ENCODE data around the gene AUTS2.

The AUTS2 gene

DNA sequence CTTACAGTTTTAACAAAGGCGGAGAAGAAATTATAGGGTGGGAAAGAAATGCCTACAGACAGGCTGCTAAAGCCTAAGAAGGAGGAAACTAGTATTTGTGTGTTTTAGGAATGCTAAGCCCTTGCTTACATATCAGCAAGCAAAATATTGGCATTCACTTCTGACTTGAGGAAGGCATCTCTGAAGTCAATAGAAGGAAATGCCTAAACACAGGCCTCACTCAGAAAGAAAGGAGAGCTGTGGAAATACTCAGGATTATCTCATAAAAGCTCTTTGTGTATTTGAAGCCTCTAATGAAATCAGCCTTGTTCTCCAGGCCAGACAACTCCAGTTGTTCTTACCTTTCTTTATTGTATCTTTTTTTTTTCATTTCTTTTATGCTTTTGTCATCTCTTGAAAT, 158.0 kb downstream of the AUTS2 start:
- H3K27ac ChIP-seq (replicated peaks): no peak overlapping the region
- H3K4me3 ChIP-seq (replicated peaks; ENCODE audit: insufficient read depth, low read length): no peak overlapping the region
- TF ChIP-seq, protein P1, sequence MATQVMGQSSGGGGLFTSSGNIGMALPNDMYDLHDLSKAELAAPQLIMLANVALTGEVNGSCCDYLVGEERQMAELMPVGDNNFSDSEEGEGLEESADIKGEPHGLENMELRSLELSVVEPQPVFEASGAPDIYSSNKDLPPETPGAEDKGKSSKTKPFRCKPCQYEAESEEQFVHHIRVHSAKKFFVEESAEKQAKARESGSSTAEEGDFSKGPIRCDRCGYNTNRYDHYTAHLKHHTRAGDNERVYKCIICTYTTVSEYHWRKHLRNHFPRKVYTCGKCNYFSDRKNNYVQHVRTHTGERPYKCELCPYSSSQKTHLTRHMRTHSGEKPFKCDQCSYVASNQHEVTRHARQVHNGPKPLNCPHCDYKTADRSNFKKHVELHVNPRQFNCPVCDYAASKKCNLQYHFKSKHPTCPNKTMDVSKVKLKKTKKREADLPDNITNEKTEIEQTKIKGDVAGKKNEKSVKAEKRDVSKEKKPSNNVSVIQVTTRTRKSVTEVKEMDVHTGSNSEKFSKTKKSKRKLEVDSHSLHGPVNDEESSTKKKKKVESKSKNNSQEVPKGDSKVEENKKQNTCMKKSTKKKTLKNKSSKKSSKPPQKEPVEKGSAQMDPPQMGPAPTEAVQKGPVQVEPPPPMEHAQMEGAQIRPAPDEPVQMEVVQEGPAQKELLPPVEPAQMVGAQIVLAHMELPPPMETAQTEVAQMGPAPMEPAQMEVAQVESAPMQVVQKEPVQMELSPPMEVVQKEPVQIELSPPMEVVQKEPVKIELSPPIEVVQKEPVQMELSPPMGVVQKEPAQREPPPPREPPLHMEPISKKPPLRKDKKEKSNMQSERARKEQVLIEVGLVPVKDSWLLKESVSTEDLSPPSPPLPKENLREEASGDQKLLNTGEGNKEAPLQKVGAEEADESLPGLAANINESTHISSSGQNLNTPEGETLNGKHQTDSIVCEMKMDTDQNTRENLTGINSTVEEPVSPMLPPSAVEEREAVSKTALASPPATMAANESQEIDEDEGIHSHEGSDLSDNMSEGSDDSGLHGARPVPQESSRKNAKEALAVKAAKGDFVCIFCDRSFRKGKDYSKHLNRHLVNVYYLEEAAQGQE (IDR thresholded peaks at IDR 0.05; ENCODE audit: insufficient replicate concordance, low read depth): no peak
- TF ChIP-seq GABPA (IDR thresholded peaks at IDR 0.05; ENCODE audit: low read depth) (no peak), SPI1 (IDR thresholded peaks at IDR 0.05; ENCODE audit: borderline replicate concordance, low read depth) (no peak), POLR2AphosphoS5 (IDR thresholded peaks at IDR 0.05; ENCODE audit: low read depth) (no peak)
- TF ChIP-seq, protein P2, sequence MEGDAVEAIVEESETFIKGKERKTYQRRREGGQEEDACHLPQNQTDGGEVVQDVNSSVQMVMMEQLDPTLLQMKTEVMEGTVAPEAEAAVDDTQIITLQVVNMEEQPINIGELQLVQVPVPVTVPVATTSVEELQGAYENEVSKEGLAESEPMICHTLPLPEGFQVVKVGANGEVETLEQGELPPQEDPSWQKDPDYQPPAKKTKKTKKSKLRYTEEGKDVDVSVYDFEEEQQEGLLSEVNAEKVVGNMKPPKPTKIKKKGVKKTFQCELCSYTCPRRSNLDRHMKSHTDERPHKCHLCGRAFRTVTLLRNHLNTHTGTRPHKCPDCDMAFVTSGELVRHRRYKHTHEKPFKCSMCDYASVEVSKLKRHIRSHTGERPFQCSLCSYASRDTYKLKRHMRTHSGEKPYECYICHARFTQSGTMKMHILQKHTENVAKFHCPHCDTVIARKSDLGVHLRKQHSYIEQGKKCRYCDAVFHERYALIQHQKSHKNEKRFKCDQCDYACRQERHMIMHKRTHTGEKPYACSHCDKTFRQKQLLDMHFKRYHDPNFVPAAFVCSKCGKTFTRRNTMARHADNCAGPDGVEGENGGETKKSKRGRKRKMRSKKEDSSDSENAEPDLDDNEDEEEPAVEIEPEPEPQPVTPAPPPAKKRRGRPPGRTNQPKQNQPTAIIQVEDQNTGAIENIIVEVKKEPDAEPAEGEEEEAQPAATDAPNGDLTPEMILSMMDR (IDR thresholded peaks at IDR 0.05; ENCODE audit: insufficient read depth, low read length): no peak
- DNase-seq (ENCODE audit: low read depth in 1 of 2, low spot score in 1 of 2): no peak
- no peaks in the 10 kb centered on the region for H3K27me3 ChIP-seq (ENCODE audit: insufficient read depth, poor library complexity, severe bottlenecking)

DNA sequence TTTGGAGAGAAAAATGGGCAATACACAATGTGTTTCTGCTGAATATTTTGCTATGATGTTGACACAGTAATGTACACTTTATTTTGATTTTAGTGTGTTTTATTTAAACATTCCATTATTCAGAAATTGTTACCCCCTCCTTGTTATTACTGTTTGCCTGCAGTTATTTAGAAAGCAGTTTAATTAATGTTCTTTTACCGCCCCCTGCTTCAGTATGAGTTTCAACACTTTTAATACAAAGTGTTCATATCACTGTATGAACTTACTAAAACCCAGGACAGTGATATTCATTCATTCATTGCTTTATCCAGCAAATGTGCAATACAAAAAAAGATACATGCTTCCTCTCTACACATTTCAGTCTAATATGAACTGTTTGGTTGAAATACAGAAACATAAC, 159.3 kb downstream of the AUTS2 start:
- H3K27me3 ChIP-seq (ENCODE audit: insufficient read depth, poor library complexity, severe bottlenecking): no peaks in the 10 kb centered on the region
- no peak for DNase-seq (ENCODE audit: low read depth in 1 of 2, low spot score in 1 of 2)
- H3K4me3 ChIP-seq (replicated peaks; ENCODE audit: insufficient read depth, low read length): no peak overlapping the region
- H3K27ac ChIP-seq (replicated peaks): no peak overlapping the region
- no peak for TF ChIP-seq SPI1 (IDR thresholded peaks at IDR 0.05; ENCODE audit: borderline replicate concordance, low read depth)
- TF ChIP-seq, protein P2 (IDR thresholded peaks at IDR 0.05; ENCODE audit: insufficient read depth, low read length): no peak
- TF ChIP-seq POLR2AphosphoS5 (IDR thresholded peaks at IDR 0.05; ENCODE audit: low read depth): no peak
- no peak for TF ChIP-seq GABPA (IDR thresholded peaks at IDR 0.05; ENCODE audit: low read depth)
- TF ChIP-seq, protein P1 (IDR thresholded peaks at IDR 0.05; ENCODE audit: insufficient replicate concordance, low read depth): no peak

DNA sequence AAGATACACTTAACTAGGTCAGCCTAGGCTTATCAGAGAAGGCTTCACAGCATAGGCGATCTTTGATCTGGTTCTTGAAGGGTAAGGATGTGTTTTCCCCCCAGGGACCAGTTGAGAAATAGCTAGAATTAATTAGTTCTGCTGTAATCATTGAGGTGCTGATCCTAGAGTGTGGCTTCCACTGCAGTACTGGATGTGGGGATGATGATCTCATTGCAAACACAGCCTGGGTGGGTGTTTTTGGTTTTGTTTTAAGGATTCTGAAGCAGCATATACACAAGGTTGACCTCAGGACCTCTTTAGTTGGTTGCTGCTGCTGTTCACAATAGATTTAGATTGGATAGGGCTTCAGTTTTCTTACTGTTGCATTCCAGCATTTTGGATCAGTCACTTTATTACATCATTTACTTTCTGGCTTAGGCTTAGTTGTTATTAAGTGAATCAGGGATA, 159.7 kb downstream of the AUTS2 start:
- TF ChIP-seq POLR2AphosphoS5 (IDR thresholded peaks at IDR 0.05; ENCODE audit: low read depth) (no peak), SPI1 (IDR thresholded peaks at IDR 0.05; ENCODE audit: borderline replicate concordance, low read depth) (no peak), GABPA (IDR thresholded peaks at IDR 0.05; ENCODE audit: low read depth) (no peak)
- TF ChIP-seq, protein P2 (IDR thresholded peaks at IDR 0.05; ENCODE audit: insufficient read depth, low read length): no peak
- TF ChIP-seq, protein P1 (IDR thresholded peaks at IDR 0.05; ENCODE audit: insufficient replicate concordance, low read depth): no peak
- DNase-seq (ENCODE audit: low read depth in 1 of 2, low spot score in 1 of 2): no peak
- no peak overlapping the region for H3K4me3 ChIP-seq (replicated peaks; ENCODE audit: insufficient read depth, low read length)
- no peaks in the 10 kb centered on the region for H3K27me3 ChIP-seq (ENCODE audit: insufficient read depth, poor library complexity, severe bottlenecking)
- H3K27ac ChIP-seq (replicated peaks): no peak overlapping the region

Measured in HL-60 (cell line).